IPS-11a (cell line): ENCODE measurements around the gene POGLUT2.
A peak's percentile ranks its signal among the peaks of the same experiment; 100 is the strongest.
"Not testable (repeated sequence)": the region's sequence is repeated elsewhere in the genome, so short reads cannot be mapped to it uniquely, and the experiment has no call there.

Source experiments
- H3K4me3 ChIP-seq: one replicate; pipeline ENCODE4 v1.5.1; 2013; ENCODE audit warnings: low read depth, low read length, control low read depth

The POGLUT2 gene

GRCh38 chr13:102807699-102808098, 8.9 kb upstream of the POGLUT2 start:
- H3K4me3 ChIP-seq = no peak overlapping the region

GRCh38 chr13:102805680-102806079, 6.9 kb upstream of the POGLUT2 start:
- no peak overlapping the region for H3K4me3 ChIP-seq

GRCh38 chr13:102800145-102801041, 1.6 kb upstream of the POGLUT2 start:
- H3K4me3 ChIP-seq = peak overlapping the region; percentile 79

GRCh38 chr13:102799426-102800144, 809 bp upstream of the POGLUT2 start:
- peak overlapping the region; percentile 79 for H3K4me3 ChIP-seq

GRCh38 chr13:102793611-102794355, 5.0 kb downstream of the POGLUT2 start:
- no peak overlapping the region for H3K4me3 ChIP-seq

GRCh38 chr13:102792396-102792795, 6.4 kb downstream of the POGLUT2 start:
- no peak overlapping the region for H3K4me3 ChIP-seq

- no peak overlapping the region for H3K4me3 ChIP-seq
Measured at GRCh38 chr13:102788683-102789082, 10.1 kb downstream of the POGLUT2 start.

- H3K4me3 ChIP-seq = no peak overlapping the region
Measured at GRCh38 chr13:102784483-102784882, 14.3 kb downstream of the POGLUT2 start.

- H3K4me3 ChIP-seq = no peak overlapping the region
Measured at GRCh38 chr13:102781591-102781990, 17.2 kb downstream of the POGLUT2 start.

GRCh38 chr13:102780656-102781055, 18.1 kb downstream of the POGLUT2 start:
- not testable (repeated sequence) for H3K4me3 ChIP-seq

- no peak overlapping the region for H3K4me3 ChIP-seq
Measured at GRCh38 chr13:102779436-102780159, 19.2 kb downstream of the POGLUT2 start.

- H3K4me3 ChIP-seq = no peak overlapping the region
Measured at GRCh38 chr13:102777736-102778135, 21.0 kb downstream of the POGLUT2 start.

GRCh38 chr13:102776271-102776670, 22.5 kb downstream of the POGLUT2 start:
- no peak overlapping the region for H3K4me3 ChIP-seq

- H3K4me3 ChIP-seq = no peak overlapping the region
Measured at GRCh38 chr13:102774591-102775520, 23.9 kb downstream of the POGLUT2 start.

GRCh38 chr13:102774214-102774568, 24.6 kb downstream of the POGLUT2 start:
- no peak overlapping the region for H3K4me3 ChIP-seq

- peak within 1 kb of the TSS; percentile 62 for H3K4me3 ChIP-seq
Measured at GRCh38 chr13:102773441-102774213, 25.1 kb downstream of the POGLUT2 start, which contains the start of gene TEX30. Gene TEX30 (minus strand): TSS chr13:102773786. CDS start chr13:102770026, 3,760 bp downstream.

GRCh38 chr13:102772042-102772425, 26.7 kb downstream of the POGLUT2 start:
- H3K4me3 ChIP-seq = no peak overlapping the region

- no peak overlapping the region for H3K4me3 ChIP-seq
Measured at GRCh38 chr13:102771298-102772041, 27.3 kb downstream of the POGLUT2 start.
